Measurements from ENCODE around the gene RELT.

Gene RELT

DNA sequence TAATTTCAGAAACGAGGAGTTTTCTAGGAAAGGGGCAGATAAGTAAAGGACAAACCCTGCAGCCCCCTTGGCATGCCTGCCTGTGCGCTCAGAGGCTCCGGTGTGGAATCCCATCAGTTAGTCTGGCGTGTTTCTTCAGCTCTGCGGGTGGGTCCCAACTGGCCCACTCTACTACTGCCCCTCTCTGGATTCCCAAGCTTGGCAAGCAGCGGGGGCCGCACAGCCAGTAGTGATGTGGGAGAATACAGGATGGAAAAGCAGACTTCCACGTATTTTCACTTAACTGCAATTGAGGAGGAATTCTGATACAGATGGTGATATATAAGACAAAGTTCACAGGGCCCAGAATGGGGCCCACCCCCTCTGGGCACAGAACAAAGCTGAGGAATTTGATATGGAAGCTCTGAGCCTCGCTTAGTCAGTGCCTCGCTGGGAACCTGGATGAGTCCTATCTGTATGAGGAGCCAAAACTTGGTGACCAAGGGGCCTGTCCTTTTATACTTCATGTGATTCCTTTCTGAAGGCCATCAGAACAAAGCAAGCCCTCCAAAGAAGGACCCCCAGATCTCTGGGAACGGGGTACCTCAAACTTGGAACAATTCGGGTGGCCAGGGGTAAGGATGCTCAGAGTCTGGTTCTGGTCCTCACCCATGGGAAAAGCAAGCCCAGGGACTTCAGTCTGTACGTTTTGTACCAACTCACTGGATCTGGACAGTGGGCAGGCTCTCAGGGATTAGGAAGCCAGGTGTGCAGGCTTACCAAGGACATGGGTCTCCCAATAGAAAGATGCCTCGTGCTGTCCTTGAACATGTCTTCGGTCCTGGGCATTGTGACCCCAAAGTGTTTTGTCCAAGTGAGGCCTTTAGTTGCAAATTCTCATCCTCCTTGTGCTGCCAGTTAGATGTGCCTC is 26.0 kb downstream of the RELT start:
- DNase-seq (ENCODE audit: low read depth in 2 of 3, low spot score in 1 of 3): no peak

DNA sequence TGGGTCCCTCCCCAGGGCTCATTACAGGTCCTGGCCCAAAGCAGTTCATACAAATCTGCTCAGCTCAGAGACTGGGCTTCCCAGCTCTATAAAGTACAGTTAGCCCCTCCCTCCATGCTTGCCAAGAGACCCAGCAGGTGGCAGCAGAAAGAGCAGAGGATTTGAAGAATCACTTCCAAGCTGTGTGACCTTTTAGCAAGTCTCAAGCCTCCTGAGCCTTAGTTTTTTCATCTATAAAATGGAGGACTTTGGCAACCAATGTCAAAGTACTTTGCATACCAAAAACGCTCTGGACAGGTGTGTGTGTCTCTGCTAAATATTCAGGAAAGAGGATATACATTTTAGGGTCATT is 26.6 kb downstream of the RELT start:
- DNase-seq (ENCODE audit: low read depth in 2 of 3, low spot score in 1 of 3): no peak

DNA sequence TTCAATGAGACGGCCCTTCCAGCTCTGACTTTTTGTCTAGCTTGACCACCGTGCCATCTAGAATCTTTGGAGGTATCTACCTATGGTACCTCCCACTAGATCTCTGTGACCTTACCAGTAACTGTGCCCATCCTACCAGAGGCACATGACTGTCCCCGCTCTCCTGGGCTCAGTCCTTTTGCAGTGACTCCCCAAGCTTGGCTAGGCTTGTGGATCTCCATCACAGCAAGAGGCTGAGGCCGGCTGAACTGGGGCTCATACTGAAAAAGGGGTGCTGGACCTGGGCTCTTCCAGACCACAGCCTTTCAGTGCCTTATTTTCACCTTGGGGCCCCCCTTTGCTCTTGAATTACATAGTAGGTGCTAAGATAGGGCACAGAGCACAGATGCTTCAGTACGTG is 27.3 kb downstream of the RELT start:
- DNase-seq (ENCODE audit: low read depth in 2 of 3, low spot score in 1 of 3): no peak

DNA sequence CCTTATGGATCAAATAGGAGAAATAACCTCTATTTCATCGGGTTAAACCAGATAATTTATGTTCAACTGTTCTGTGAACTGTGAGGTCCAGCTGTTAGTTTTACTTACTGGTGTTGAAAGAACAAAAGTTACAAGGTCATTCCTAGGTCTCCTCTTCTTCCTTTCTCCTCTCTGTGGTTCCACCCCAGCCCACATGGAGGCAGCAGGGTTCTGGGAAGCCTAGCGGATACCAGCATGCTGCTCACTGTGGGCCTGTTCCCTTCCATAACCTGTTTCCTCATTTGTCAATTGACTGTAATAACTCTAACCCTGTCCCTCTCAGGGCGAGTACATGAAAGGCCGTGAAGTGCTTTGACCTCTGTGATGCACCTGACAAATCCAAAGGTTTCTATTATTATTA is 27.8 kb downstream of the RELT start:
- DNase-seq (ENCODE audit: low read depth in 2 of 3, low spot score in 1 of 3): no peak

DNA sequence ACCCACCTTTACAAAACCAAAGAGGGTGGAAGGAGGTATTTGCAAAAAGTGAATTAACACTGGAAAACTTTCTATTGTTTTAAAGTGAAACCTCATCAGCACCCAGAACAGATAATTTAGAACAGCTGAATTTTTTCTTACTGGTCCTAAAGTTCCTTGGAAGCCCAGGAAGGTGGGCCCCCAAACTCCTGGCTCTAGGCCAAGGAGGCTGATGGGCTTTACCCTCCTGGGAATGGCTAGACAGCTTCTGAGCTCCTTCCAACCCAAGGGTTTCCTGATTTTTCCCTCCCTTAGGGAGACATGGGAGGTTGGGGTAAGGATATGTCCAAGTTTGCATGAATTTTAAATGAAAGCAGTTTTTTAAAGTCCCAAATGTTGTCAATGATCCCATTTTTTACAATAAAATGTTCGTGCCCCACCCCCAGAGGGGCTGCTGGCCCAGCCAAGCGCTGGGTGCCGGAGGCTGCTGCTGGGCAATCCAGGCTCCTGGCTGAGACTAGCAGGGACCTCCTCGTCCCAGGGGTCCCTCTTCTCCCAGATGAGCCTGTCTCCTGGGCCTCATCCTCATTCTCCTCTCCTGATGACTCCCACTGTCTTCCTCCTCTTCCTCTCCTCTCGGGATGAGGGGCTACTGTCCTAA is 28.4 kb downstream of the RELT start:
- DNase-seq (ENCODE audit: low read depth in 2 of 3, low spot score in 1 of 3): no peak

DNA sequence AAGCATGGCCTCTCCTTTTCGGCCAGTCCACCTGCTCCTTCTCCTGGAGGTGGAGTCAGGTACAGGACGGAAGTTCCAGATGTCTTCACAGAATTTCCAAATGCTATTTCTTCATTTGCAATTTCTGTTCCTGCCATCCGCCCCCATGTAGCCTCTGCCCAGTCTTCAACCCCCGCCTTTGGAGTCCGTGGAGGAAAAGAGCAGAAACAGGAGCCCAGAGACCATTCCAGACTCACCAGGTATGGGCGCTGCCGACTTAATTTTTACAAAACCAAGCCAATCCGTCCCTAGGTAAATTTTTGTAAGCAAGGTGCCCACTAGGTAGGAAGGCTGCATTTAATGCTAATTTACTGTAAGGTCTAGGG is 28.9 kb downstream of the RELT start:
- DNase-seq (ENCODE audit: low read depth in 2 of 3, low spot score in 1 of 3): no peak

DNA sequence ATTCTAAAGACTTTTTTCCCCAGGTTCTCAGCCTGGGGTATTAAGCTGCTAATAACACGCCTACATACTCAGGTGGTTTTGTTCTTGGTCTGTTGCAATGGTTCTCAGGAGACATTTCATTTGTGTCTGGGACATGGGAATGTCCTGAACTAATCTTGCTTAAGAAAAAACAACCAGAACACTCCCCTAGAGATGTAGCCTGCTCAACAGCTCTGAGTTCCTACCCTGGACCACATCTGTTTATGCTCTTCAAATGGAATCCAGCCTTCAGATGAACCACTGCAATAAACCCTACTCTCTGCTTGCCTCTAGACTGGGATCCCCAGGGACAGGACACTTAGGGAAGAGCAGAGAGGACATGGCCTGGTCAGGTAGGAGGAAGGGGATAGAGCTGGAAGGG is 29.9 kb downstream of the RELT start:
- no peak for DNase-seq (ENCODE audit: low read depth in 2 of 3, low spot score in 1 of 3)

DNA sequence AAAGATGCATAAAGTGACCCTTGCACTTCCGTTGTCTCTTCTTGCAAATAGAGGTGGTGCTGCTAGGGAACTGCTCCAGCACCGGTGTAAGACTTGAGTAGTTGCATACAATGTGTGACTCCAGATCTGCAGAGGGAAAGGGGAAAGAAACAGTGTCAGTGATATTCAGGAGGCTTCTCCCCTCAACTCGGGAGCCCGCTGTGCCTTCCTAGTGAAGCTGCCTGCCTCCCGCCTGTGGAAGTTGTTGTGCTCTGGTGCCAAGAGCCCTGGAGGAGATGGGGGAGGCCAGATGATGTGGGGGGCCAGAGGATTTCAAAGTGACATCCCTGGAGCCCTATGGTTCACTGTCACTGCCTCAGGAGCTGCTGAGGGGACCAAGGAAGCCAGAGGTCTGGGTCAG is 30.4 kb downstream of the RELT start:
- DNase-seq (ENCODE audit: low read depth in 2 of 3, low spot score in 1 of 3): no peak

DNA sequence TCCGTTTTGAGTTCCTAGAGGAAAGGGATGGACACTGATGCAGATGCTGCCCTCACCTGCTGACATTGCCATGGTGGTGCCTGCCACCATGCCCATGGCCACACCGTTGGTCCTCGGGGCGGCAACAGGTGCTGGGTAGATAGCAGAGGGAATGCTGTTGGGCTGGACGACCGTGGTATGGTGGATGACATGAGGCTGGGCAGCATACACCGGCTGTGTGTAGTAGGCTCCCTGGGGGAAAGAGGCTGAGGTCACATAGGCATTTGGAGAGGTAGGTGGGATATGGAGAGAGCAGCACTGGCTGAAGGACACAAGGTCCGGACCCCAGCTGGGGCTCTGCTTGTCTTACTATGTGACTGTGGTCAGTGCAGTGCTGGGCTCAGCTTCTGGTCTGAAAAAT is 33.2 kb downstream of the RELT start:
- DNase-seq (ENCODE audit: low read depth in 2 of 3, low spot score in 1 of 3): no peak

DNA sequence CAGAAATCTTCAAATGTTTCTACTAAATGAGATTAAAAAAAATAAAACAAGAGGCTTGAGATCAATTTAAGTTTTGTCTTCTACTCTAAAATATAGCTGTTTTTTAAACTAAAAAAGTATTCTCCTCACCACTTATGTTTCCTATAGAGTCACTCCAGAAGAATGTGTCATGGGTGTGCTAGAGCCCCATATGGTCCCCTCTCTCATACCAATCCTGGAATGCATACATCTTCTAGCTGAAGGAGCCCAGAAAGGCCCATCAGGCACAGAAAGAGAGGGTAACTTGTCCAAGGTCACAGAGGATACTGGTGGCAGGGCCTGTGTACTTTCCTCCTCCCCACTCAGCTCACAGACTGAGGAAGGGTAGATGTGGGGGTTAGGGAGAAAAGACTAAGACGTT is 34.4 kb downstream of the RELT start:
- no peak for DNase-seq (ENCODE audit: low read depth in 2 of 3, low spot score in 1 of 3)

DNA sequence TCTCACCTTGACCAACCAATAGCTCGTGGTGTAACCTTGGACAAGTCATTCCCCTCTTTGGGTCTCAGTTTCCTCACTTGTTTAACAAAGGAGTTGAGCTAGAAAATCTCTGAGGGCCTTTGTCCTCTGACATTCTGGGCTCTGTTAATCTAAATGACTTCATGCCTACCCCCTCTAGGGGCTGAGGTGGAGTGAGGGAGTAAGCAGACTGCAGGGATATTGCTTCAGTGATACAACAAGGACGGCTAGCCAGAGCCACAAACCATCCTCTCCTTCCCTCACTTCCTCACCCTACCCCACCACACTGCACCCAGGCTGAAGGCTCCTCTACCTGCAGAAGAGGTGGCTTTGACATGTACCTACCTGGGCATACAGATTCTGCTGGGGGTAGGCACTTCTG is 34.8 kb downstream of the RELT start:
- no peak for DNase-seq (ENCODE audit: low read depth in 2 of 3, low spot score in 1 of 3)

DNA sequence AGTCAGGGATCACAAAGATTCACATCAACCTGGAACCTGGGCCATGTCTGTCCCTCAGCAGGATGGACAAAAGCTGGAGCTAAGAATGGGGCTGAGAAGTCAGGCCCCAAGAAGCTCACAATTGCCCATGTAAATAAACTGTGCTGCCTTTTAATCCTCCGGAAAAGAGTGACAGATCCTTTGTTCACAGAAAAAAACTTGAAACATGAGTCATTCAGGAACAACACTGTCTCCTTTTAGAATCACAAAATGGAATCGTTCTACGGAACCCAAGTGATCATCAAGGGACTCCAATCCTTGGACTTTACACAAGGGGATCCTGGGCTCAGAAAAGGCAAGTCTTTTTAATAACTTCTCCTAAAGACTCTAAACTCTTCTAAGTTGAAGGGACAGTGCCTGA is 36.1 kb downstream of the RELT start:
- DNase-seq (ENCODE audit: low read depth in 2 of 3, low spot score in 1 of 3): no peak

DNA sequence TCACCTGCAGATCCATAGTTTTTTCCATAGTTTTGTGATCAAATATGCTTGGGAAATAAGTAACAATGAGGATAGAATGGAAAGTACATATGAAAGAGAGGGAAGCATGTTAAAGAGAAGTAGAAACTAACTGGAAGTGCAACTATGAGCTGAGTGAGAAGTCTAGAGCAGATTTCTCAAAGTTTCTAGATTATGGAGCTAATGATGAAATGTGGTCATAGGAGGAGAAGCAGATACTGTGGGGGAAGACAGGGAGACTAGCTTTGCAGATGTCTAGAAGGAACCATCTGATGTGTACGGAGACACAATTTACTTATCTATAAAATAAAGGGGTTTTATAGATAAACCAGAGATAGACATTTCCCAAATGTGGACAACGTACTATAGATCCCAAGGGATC is 37.1 kb downstream of the RELT start:
- DNase-seq (ENCODE audit: low read depth in 2 of 3, low spot score in 1 of 3): no peak

DNA sequence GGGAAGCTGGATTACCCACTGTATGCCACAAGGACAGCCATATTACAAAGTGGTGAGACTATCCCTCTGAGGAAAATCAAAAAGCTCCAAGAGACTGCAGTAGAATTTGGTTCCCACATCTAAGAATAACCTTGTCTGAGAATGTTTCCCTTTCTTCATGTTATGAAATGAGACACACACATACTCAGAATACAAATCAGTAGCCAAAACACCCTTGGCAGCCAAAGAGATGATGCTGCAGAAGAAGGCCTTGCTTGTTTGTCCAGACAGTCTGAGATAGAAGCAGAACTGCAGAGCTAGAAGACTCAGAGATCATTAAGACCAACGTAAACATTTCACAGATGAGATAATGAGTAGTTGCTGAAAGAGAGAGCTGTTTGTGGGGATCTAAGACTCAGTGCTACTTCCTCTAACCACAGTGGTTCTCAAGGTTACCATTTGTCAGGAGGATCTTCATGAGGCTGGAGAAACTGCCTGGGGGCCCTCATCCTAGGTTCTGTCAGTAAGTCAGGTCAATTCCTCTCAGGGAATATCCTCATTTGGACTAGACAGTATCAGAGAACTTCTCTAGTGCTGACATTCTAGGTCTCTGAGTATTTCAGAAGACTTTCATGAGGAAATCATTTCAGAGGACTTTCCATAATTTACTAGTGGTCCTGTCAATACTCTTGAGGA is 38.9 kb downstream of the RELT start:
- no peak for DNase-seq (ENCODE audit: low read depth in 2 of 3, low spot score in 1 of 3)

DNA sequence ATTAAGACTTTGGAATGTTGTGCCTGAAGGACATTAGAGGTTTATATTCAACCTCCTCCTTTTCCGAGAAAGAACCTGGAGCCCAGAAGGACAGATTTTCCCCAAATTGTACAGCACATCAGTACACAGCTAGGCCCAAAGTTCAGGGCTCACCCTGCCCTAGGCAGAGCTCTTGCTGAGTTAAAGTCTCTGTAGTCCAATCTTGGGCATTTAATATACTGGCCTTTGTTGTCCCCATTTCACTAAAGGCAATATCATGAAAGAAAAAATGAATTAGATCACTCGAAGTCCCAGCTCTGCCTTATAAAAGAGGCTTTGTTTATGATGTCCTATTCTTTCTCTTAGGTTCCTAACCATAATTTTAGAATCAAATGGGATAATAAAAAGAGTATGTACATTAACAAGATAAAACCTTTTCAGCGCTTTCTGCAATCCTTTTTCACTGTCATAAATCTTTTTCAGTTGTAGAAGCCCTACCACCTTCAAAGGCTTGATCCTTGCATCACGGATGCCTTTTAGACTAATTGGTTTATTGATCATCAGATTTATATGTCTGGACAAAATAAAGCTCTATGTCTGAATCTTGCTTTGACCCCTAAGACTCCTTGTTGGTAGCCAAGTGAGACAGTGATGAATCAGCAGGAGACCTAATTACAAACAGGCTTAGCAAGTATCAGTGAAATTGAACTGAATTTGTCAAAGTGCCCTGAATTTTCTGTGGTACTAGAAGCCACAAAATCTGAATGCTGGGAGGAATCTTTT is 39.8 kb downstream of the RELT start:
- no peak for DNase-seq (ENCODE audit: low read depth in 2 of 3, low spot score in 1 of 3)

DNA sequence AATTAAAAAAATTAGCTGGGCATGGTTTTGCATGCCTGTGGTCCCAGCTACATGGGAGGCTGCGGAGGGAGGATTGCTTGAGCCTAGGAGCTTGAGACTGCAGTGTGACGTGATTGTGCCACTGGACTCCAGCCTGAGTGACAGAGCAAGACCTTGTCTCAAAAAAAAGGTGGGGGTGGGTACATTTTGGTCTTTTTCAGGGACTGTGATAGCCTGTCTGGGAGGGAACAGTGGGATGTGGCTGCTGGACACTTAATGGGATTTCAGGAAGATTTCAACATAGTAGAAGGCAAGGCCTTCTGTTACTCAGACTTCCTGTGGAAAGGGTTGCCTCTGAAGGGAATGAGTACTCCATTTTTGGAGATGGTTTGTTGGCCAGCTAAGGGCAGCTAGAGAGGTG is 40.6 kb downstream of the RELT start:
- DNase-seq (ENCODE audit: low read depth in 2 of 3, low spot score in 1 of 3): no peak

DNA sequence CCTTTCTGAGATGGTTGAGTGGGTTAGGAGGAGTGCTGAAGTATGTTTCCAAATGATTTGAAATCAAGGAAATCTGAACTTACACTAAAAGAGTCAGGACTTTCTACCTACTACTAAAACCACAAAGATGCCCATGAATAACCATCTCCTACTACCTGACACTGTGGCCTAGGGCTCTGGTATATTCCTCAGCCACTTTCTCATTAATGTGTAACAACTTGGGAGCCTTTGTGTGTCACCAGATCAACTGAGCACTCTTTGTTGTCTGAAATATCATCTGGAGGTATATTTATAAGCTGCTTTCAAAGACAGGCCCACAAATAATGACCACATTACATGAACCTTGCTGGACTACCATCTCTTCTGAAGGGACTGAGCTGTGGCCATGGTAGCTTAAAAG is 43.9 kb downstream of the RELT start:
- no peak for DNase-seq (ENCODE audit: low read depth in 2 of 3, low spot score in 1 of 3)

DNA sequence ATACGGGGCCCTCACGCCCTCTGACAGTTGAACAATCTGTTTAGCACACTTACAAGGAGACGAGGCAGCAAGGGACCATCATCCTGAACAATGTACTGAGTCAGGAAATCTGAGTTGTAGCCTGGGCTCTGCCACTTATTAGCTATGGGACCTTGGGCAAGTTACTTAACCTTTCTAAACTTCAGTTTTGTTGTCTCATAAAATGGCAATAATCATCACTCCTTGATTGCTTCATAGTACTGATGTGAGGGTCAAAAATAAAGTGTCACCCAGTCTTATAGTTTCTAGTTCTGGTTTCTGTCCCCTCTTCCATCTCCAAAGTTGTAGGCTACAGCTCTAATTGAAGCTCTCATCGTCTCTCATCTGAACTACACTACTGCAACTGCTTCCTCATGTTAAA is 46.7 kb downstream of the RELT start:
- no peak for DNase-seq (ENCODE audit: low read depth in 2 of 3, low spot score in 1 of 3)

DNA sequence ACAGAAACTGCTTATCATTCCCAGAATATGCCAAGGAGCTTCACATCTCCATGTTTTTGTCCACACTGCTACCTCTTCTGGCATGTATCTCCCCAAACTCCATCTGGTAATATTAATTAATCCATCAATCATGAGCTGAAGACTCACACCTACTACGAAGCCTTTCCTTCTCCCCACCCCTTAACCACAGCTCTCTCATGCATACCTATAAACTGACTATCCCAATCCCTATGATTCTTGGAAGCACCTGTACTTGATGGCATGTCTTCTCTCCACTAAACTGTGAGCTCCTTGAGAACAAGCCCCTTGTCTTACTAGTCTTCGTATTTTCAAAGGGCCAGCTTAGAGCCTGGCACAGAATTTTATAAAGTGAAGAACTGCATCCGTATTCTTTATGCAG is 47.3 kb downstream of the RELT start:
- DNase-seq (ENCODE audit: low read depth in 2 of 3, low spot score in 1 of 3): no peak

DNA sequence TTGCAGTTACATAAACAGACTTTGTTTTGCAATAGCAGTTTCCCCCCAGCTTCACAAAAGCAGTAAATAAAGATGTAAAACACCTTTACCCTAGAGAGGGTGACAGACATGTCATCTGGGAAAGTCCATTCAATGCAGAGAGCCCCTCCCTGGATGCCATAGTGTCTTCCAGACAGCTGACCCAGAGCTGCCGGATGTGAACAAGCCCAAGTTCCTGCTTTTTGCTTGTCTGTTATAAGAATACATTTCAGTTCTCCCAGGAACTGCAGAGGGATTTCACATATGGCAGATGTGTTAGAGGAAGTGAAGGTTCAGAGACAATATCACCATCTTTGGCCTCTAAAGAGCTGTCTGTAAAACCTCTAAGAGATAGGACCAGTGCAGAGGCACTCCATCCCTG is 48.9 kb downstream of the RELT start:
- no peak for DNase-seq (ENCODE audit: low read depth in 2 of 3, low spot score in 1 of 3)

DNA sequence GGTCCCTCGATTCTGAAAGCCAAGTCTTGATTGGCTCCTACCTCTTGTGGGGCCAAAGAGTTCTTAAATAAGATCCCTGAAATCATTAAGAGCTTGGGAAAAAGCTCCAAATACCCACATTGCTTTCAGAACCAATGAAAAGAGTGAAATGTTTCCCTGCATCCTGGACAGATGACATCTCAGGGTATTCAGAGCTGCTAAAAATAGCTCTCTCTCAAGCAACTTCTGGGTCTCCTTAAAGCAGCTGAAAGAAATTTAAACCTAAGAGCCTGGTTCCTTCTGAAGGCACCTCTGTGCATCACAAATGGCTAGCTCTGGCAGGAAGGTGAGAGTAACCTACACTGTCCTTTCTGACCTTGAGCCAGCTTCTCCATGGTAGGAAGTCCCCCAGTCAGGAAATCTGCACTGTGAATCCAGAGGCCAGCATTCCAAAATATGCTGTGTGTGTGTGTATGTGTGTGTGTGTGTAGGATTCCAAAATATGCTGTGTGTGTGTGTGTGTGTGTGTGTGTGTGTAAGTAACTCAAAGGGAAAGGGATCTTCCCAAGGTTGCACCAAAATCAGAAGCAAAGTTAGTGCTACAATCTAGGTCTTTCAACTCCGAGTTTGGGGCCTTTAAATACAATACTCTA is 50.1 kb downstream of the RELT start:
- no peak for DNase-seq (ENCODE audit: low read depth in 2 of 3, low spot score in 1 of 3)

All from stimulated activated CD4-positive, alpha-beta T cell treated with anti-CD3 and anti-CD28 coated beads, Interleukin-12 subunit alpha, Interleukin-12 subunit beta, amount 100 ng/mL, for 48 hours (primary cell).